H1 (cell line): Measurements from ENCODE around the gene SPDYE6. TPM values are rescaled to one million over a fixed set of nuclear protein-coding genes. Genes with fewer than 3 reads are reported as not detected.

Experiments
- CTCF ChIA-PET: fragments of 300-600 bp; sonication (Branson Sonifier 250); formaldehyde crosslinking; loops from one replicate; lab custom pipeline; 2021; ENCODE audit not compliant: partially characterized antibody; lab: Charles Lee
- POLR2A ChIA-PET: fragments of 300-600 bp; sonication (Branson Sonifier 250); formaldehyde crosslinking; loops from one replicate; lab custom pipeline; 2021; ENCODE audit warnings: inconsistent platforms; ENCODE audit not compliant: partially characterized antibody; lab: Charles Lee
- DNase-seq, 2 experiments: peaks; one replicate each; pipeline versions ENCODE4 v3.0.0 to v3.0.0-alpha.2; 2010 to 2022; ENCODE audit warnings: low spot score in 2 of 2, low read depth in 1 of 2, mixed read lengths in 1 of 2
- FAIRE-seq: peaks from 2 replicates; lab custom pipeline; 2011; peaks lifted over from hg19 to GRCh38; lab: Jason Lieb, UNC
- H2AFZ ChIP-seq: 2 replicates; pipeline ENCODE4 v1.8.1; 2012; ENCODE audit warnings: low read length, inconsistent platforms
- H2AK5ac ChIP-seq: 2 replicates; pipeline ENCODE4 v1.6.1; 2013; ENCODE audit warnings: low read depth, low read length
- H2BK120ac ChIP-seq: replicated peaks from 2 replicates; pipeline ENCODE3; 2013; ENCODE audit warnings: low read depth, low read length, inconsistent platforms
- H2BK12ac ChIP-seq: 2 replicates; pipeline ENCODE4 v1.6.1; 2013; ENCODE audit warnings: low read depth, low read length
- H2BK15ac ChIP-seq: 2 replicates; pipeline ENCODE4 v1.6.1; 2013; ENCODE audit warnings: low read length
- H2BK20ac ChIP-seq: 2 replicates; pipeline ENCODE4 v1.6.1; 2013; ENCODE audit warnings: low read length
- H2BK5ac ChIP-seq: 2 replicates; pipeline ENCODE4 v1.6.1; 2013; ENCODE audit warnings: low read depth, low read length
- H3K14ac ChIP-seq: 2 replicates; pipeline ENCODE4 v1.6.1; 2013; ENCODE audit warnings: inconsistent platforms; ENCODE audit not compliant: insufficient read length
- H3K18ac ChIP-seq: 2 replicates; pipeline ENCODE4 v1.6.1; 2013; ENCODE audit warnings: low read length; ENCODE audit errors: extremely low read depth
- H3K23ac ChIP-seq: 2 replicates; pipeline ENCODE4 v1.6.1; 2013; ENCODE audit warnings: inconsistent platforms; ENCODE audit not compliant: insufficient read length
- H3K23me2 ChIP-seq: 2 replicates; pipeline ENCODE4 v1.6.1; 2013; ENCODE audit warnings: low read depth, low read length
- H3K27ac ChIP-seq: 2 replicates; pipeline ENCODE4 v1.6.1; 2011; ENCODE audit warnings: low read depth, low read length, inconsistent platforms
- H3K27me3 ChIP-seq, 4 experiments: replicated peaks in 1 of 4; 1 replicate in 1 of 4; 2 replicates in 3 of 4; pipeline versions ENCODE4 v1.6.1 to v1.8.1; 2011 to 2013; ENCODE audit warnings: low read length in 3 of 4, mild to moderate bottlenecking in 3 of 4, inconsistent platforms in 2 of 4, mixed read lengths in 2 of 4, moderate library complexity in 1 of 4; ENCODE audit not compliant: control insufficient read depth in 3 of 4, insufficient read depth in 3 of 4; ENCODE audit errors: extremely low read depth in 1 of 4
- H3K36me3 ChIP-seq, 4 experiments: 2 replicates each; pipeline versions ENCODE4 v1.6.1 to v1.8.1; 2011 to 2013; ENCODE audit warnings: mild to moderate bottlenecking in 4 of 4, low read length in 3 of 4, moderate library complexity in 2 of 4, control low read depth in 1 of 4, inconsistent platforms in 1 of 4; ENCODE audit not compliant: insufficient read depth in 4 of 4, control insufficient read depth in 2 of 4
- H3K4ac ChIP-seq: replicated peaks from 2 replicates; pipeline ENCODE3; 2013; ENCODE audit warnings: low read length, low read depth, mixed read lengths, inconsistent platforms; ENCODE audit not compliant: insufficient read length
- H3K4me1 ChIP-seq, 4 experiments: replicated peaks in 1 of 4; 1 replicate in 1 of 4; 2 replicates in 3 of 4; pipeline versions ENCODE4 v1.6.1 to v1.8.1; 2011 to 2013; ENCODE audit warnings: low read length in 3 of 4, inconsistent platforms in 2 of 4, mixed read lengths in 1 of 4; ENCODE audit not compliant: insufficient read depth in 4 of 4, control insufficient read depth in 3 of 4
- H3K4me2 ChIP-seq, 2 experiments: 2 replicates each; pipeline versions ENCODE4 v1.6.1 to v1.8.1; 2011 to 2013; ENCODE audit warnings: low read depth in 2 of 2, low read length in 2 of 2, control low read depth in 1 of 2, inconsistent platforms in 1 of 2, mild to moderate bottlenecking in 1 of 2; ENCODE audit not compliant: insufficient read depth in 1 of 2
- H3K4me3 ChIP-seq, 4 experiments: fragments of 200-600, 300-600 bp in 1 of 4; sonication (generic), shearing (Covaris generic), sonication (Bioruptor Twin) in 1 of 4; 2 replicates each; pipeline versions ENCODE4 v1.5.1 to v1.8.1; 2011 to 2016; ENCODE audit warnings: low read length in 4 of 4, low read depth in 3 of 4, control low read depth in 2 of 4, inconsistent platforms in 2 of 4, mild to moderate bottlenecking in 2 of 4, mixed read lengths in 1 of 4, moderate library complexity in 1 of 4; ENCODE audit not compliant: insufficient read depth in 2 of 4; ENCODE audit errors: extremely low read depth in 1 of 4
- H3K56ac ChIP-seq: replicated peaks from 2 replicates; pipeline ENCODE3; 2013; ENCODE audit warnings: low read depth, mild to moderate bottlenecking, mixed read lengths, low read length, inconsistent platforms; ENCODE audit not compliant: insufficient read length
- H3K79me1 ChIP-seq: 2 replicates; pipeline ENCODE4 v1.6.1; 2013; ENCODE audit warnings: low read depth, low read length, control low read depth
- H3K79me2 ChIP-seq, 2 experiments: 2 replicates each; pipeline versions ENCODE4 v1.6.1 to v1.8.1; 2012 to 2013; ENCODE audit warnings: low read length in 2 of 2, mild to moderate bottlenecking in 2 of 2, inconsistent platforms in 1 of 2; ENCODE audit not compliant: insufficient read depth in 2 of 2, control insufficient read depth in 1 of 2
- H3K9ac ChIP-seq, 4 experiments: replicated peaks in 1 of 4; 1 replicate in 1 of 4; 2 replicates in 3 of 4; pipeline versions ENCODE4 v1.6.1 to v1.8.1; 2011 to 2013; ENCODE audit warnings: low read depth in 3 of 4, low read length in 3 of 4, control low read depth in 2 of 4, mild to moderate bottlenecking in 2 of 4, moderate library complexity in 2 of 4, inconsistent platforms in 1 of 4; ENCODE audit errors: extremely low read depth in 1 of 4
- H3K9me3 ChIP-seq, 2 experiments: 2 replicates each; pipeline versions ENCODE4 v1.6.1 to v1.8.1; 2012 to 2013; ENCODE audit warnings: mild to moderate bottlenecking in 2 of 2, moderate library complexity in 2 of 2, control low read depth in 1 of 2, inconsistent platforms in 1 of 2, low read depth in 1 of 2, low read length in 1 of 2, mixed read lengths in 1 of 2; ENCODE audit not compliant: insufficient read depth in 2 of 2
- H4K20me1 ChIP-seq, 2 experiments: replicated peaks in 1 of 2; 2 replicates each; pipeline versions ENCODE3 to v1.8.1; 2011 to 2013; ENCODE audit warnings: inconsistent platforms in 2 of 2, low read length in 2 of 2, mild to moderate bottlenecking in 1 of 2; ENCODE audit not compliant: insufficient read depth in 2 of 2, control insufficient read depth in 1 of 2
- H4K5ac ChIP-seq: 2 replicates; pipeline ENCODE4 v1.6.1; 2013; ENCODE audit warnings: low read length, low read depth, mixed read lengths, inconsistent platforms; ENCODE audit not compliant: insufficient read length
- H4K8ac ChIP-seq: 2 replicates; pipeline ENCODE4 v1.8.0; 2013; ENCODE audit warnings: mild to moderate bottlenecking, moderate library complexity, low read length, inconsistent platforms; ENCODE audit not compliant: insufficient read depth; ENCODE audit errors: extremely low read depth
- H4K91ac ChIP-seq: replicated peaks from 2 replicates; pipeline ENCODE3; 2013; ENCODE audit warnings: low read length, mixed read lengths, inconsistent platforms; ENCODE audit not compliant: insufficient read length
- CTBP2 ChIP-seq: IDR thresholded peaks from 2 replicates; pipeline ENCODE4 v1.7.0; 2011; ENCODE audit warnings: borderline replicate concordance, mild to moderate bottlenecking, moderate library complexity, mixed read lengths, low read length; ENCODE audit not compliant: insufficient read depth, insufficient read length
- CTCF ChIP-seq, 3 experiments: IDR thresholded peaks; 1 replicate in 2 of 3; 2 replicates in 1 of 3; pipeline versions ENCODE4 v1.5.1 to v1.6.1; 2011; ENCODE audit warnings: low read length in 3 of 3, mild to moderate bottlenecking in 3 of 3, inconsistent platforms in 2 of 3, low read depth in 1 of 3, moderate library complexity in 1 of 3; ENCODE audit not compliant: insufficient read depth in 1 of 3; ENCODE audit errors: control extremely low read depth in 1 of 3
- SP2 ChIP-seq: IDR thresholded peaks from 2 replicates; pipeline ENCODE4 v1.6.1; 2012; ENCODE audit warnings: mild to moderate bottlenecking, low read length, inconsistent platforms
- ZNF274 ChIP-seq: IDR thresholded peaks from 2 replicates; pipeline ENCODE4 v1.7.0; 2012; ENCODE audit warnings: low read length, borderline replicate concordance; ENCODE audit errors: extremely low read depth
- WGBS, 2 experiments: shearing (Covaris generic) in 1 of 2; methylation state at CpG; one replicate each; pipeline versions ENCODE4 v1.1.6 to v1.1.7; 2013 to 2015; ENCODE audit warnings: low lambda C conversion rate in 2 of 2, mixed read lengths in 2 of 2, inconsistent platforms in 1 of 2, low coverage in 1 of 2, missing lambda C conversion rate in 1 of 2; ENCODE audit not compliant: insufficient replicate concordance in 2 of 2, insufficient coverage in 1 of 2, insufficient read length in 1 of 2; ENCODE audit errors: extremely low coverage in 1 of 2, missing lambda C conversion rate in 1 of 2; 5-methylcytosine and 5-hydroxymethylcytosine counted together
- polyA plus RNA-seq, 7 experiments: library from polyadenylated mRNA; depleted of rRNA in 3 of 7; stranded (reverse) in 5 of 7; unstranded in 2 of 7; fragments of >200 nt in 5 of 7; fragments of 200-250 nt in 2 of 7; gene quantifications; 1 replicate in 5 of 7; 2 replicates in 1 of 7; 4 replicates in 1 of 7; pipeline versions ENCODE4 v1.2.1 to v1.2.3, GENCODE V29; 2011 to 2013; ENCODE audit warnings: missing spikeins in 2 of 7, mixed read lengths in 2 of 7
- total RNA-seq: library from RNA; stranded (reverse); fragmentation: NEBNext Ultra II Directional; extraction: Animal tissue kit (Norgen Biotek cat#: 25700); gene quantifications from 2 replicates; pipeline ENCODE4 v1.2.1, GENCODE V29; 2021

SPDYE6 gene
- total and polyA plus RNA-seq, 2 of the 8 experiments (the other 6 are each of a cell fraction or from before 2014, with no cell fraction given) = not detected

GRCh38 chr7:102317231-102318059 lies 38.8 kb downstream of the SPDYE6 start:
- Histone ChIP-seq H3K4me1 (peaks cover 4 to 12% (median 8%) of the 10 kb centered on the region in 4 experiments; a peak in 6 of 7 replicates), H3K79me2 (no peaks in the 10 kb centered on the region), H2AFZ (no peak overlapping the region), H4K91ac (no peak overlapping the region), H3K23me2 (peaks cover 5% of the 10 kb centered on the region), H2BK12ac (no peak overlapping the region; the same call in 1 of the 2 replicates), H3K27ac (no peak overlapping the region), H3K14ac (no peak overlapping the region), H2BK15ac (no peak overlapping the region), H3K27me3 (peaks cover 0 to 1% (median 0%) of the 10 kb centered on the region in 4 experiments; a peak in 2 of 7 replicates), H3K4me2 (no peak overlapping the region), H2BK5ac (no peak overlapping the region), H3K79me1 (no peaks in the 10 kb centered on the region), H3K9me3 (no peaks in the 10 kb centered on the region), H4K5ac (no peak overlapping the region), H3K9ac (no peak overlapping the region), H3K4ac (no peak overlapping the region), H4K20me1 (peaks cover 0 to 7% of the 10 kb centered on the region in 2 experiments), H3K56ac (no peak overlapping the region), H3K4me3 (no peak overlapping the region), H2AK5ac (no peak overlapping the region), H4K8ac (no peak overlapping the region), H3K36me3 (peaks cover 0 to 4% (median 2%) of the 10 kb centered on the region in 4 experiments; a peak in 3 of 8 replicates), H2BK120ac (no peak overlapping the region), H3K23ac (no peak overlapping the region), H2BK20ac (no peak overlapping the region), H3K18ac (0 out of 2 replicates have a peak overlapping the region, but pooled peaks have one; percentile 7)
- no peak for FAIRE-seq
- no peak for DNase-seq
- ChIA-PET POLR2A (interaction anchor here (0.7 kb wide), 1 partner anchor 14 kb away, joined by 3 read pairs; no protein-coding TSS in a partner anchor), CTCF (interaction anchor here (0.6 to 8.6 kb wide), 10 partner anchors 11 to 707 kb away, joined by 3 to 134 read pairs (median 4); no protein-coding TSS in a partner anchor)
- TF ChIP-seq CTCF (IDR thresholded peaks at IDR 0.05; ENCODE audit: control extremely low read depth in 1 of 3, insufficient read depth in 1 of 3, low read depth in 1 of 3, low read length in 3 of 3) = peak in 2 of 3 experiments; percentile 34 to 38; a peak in 3 of 4 replicates
- no peak for TF ChIP-seq ZNF274
- TF ChIP-seq CTBP2 = no peak
- no peak for TF ChIP-seq SP2
- 77% methylated on average over 21 of the region's 24 CpGs; no CpG with 5 or more reads in 1 of the 2 experiments for WGBS, 2 experiments
